GM18508 (cell line): ENCODE results near the gene RDX.

ENCODE experiments used
- ATAC-seq: cut with Tn5 transposase; IDR thresholded peaks from one replicate; pipeline ENCODE4 v1.9.1; 2021; ENCODE audit warnings: moderate number of reproducible peaks; ENCODE audit not compliant: insufficient read depth, unreplicated experiment

RDX gene

DNA sequence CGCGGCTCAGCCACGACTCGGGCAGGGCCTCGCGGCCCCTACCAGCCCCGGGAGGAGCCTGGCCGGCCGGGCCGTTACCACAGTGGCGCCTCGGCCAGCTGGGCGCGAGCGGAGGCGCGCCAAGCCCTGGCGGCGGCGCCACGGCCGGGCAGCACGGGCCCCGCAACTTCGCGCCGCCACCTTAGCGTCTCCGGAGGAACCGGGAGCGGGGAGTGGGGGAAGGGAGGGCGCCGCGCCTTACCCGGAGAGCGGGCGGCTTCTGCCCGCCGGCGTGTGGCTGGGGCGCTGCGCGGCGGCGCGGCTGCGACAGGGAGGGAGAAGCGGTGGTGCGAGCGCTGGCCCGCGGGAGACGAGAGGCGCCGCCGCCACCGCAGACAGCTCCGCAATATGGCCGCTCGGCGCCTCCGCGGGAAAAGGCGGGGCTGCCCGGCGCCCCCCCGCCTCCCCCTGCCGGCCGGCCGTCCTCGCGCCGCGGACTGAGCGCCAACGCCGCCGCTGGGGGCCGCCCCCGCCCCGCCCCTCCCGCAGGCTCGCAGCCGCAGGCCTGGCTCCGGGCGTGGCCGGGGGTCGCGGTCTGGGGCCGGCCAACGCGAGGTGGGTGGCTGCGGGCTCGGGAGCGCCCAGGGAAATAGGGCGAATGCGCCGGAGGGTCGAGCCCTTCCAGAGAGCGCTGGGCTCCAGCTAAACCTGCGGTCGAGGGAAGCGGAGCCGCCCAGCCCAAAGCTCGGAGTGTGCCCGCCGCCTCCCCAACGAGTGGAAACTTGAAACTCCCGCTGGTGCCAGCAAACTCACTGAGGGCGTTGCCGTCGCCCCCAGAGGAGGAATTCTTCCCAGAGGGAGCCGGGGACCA, at the start of gene RDX:
RDX (minus strand) TSS at position 389 of the 850 bp plus-strand sequence. CDS start 16,922 bp downstream, outside the sequence.
- ATAC-seq, result peak; percentile 39

DNA sequence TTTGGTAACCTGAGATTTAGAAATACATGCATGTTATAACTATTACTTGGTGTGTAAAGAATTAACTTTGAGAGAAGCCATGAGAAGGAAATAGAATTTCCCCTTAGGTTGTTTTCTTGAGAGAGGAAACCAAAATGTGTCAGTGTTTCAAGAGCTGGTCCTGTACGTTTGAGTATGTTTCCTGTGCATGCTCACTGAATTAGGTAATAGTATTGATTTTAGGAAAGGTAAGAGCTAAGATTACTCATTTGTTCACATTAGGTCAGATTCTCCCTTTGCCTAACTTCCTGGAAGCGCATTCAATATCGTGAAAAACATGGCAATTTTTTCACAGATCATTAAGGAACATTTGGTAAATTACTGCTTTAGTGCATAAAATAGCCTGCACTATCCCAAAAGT, 49.3 kb upstream of the RDX start:
- ATAC-seq, result no peak

DNA sequence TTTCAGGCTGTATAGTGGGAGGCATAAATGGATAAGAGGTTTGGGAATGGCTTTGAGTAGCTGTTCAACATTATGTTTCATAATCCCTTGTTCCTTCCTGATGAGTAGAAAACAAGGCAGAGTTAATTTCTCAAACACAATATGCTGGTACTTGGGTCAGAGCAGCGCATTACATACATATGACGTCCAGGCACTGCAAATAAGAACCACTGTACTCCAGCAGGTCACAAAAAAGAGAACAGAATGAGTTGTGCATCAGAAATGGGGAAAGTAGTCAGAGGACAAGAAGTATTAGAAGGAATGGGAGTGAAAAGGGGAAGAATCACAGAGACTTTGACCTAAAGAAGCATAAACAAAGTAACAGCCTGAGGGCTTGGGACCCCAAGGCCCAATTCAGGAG, 44.0 kb upstream of the RDX start:
- no peak for ATAC-seq

DNA sequence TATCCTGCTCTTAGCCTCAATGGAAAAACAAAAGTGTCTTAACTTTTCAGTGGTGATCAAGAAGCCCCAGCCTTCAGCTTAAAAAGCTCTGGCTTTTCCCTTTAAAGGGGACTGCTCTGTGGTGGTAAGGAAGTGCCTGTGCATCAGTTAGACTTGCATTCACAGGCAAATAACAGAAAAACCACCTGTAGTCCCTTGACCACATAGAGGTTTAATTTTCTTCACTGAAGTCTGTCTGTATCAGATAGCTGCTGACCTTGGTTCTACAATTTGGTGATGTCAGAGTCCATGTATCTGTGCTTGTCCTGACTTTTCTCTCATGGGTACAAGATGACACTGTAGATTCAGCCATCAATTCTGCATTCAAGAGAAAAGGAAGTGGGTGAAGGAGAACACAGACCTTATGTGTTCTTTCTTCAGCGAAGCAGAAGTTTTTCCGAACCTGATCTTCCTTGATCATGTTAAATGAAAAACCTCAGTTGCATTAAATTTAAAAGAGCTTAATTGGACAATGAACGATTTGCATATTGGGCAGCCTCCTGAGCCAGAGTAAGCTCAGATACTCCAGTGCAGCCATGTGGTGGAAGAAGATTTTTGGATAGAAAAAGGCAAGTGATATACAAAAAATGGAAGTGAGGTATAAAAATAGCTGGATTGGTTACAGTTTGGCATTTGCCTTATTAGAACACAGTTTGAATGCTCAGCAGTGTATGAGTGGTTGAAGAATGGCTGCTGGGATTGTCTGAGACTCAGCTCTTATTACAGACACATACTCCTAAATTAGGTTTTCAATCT, 43.2 kb upstream of the RDX start:
- no peak for ATAC-seq

DNA sequence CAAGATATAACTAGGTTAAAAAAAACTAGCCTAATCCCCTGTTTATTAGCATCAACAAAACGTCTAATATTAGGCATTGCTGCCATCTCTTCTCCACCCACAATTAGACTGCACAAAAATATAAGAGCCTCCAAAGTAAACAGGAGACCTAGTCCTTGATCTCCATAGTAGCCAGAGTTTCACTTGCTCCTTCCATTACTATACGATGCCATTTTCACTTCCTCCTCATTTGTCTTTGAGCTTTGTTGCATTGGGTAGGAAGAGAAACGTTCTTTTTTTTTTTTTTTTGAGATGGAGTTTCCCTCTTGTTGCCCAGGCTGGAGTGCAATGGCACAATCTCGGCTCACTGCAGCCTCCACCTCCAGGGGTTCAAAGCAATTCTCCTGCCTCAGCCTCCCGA, 42.3 kb upstream of the RDX start:
- no peak for ATAC-seq

DNA sequence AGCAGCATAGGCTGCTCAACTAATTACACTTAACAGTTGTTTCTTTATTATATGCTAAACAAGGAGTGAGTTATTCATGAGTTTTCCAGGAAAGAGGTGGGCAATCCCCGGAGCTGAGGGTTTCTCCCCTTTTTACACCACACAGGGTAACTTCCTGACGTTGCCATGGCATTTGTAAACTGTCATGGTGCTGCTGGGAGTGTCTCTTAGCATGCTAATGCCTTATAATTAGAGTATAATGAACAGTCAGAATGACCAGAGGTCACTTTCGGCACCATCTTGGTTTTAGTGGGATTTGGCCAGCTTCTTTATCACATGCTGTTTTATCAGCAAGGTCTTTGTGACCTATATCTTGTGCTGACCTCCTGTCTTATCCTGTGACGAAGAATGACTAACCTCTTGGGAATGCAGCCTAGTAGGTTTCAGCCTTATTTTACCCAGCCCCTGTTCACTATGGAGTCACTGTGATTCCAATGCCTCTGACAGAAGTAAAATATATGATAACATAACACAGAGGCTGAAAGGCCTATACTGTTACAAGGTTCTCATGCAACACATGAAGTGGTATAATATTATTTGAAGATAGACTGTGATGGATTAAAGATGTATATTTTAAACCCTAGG, 41.3 kb upstream of the RDX start:
- ATAC-seq, result no peak

DNA sequence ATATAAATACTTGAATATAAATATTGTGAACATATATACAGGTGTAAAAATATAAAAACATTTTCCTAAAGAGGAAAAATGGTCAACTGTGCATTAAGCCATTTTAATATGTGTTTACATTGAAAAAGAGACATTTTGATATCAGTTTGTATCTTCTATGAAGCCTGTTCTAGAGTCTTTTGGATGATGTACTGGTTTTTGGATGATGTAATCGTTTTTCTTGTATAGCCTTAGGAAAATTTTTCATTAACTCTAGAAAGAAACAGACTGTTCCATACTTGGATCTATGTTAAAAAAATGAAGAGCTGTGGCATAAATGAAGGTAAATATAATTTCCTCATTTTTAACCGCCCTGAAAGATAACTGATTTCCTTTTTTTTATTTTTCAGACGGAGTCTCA, 39.6 kb upstream of the RDX start:
- no peak for ATAC-seq

DNA sequence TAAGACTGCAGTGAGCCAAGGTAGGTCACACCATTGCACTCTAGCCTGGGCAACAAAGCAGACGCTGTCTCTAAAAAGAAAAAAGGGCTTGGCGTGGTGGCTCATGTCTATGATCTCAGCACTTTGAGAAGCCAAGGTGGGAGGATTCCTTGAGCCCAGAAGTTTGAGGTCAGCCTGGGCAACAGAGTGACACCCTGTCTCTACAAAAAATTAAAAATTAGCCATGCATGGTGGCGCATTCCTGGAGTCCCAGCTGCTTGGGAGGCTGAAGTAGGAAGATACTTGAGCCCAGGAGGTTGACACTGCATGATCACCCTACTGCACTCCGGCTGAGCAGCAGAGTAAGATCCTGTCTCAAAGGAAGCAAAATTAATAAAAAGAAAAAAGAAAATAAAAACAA, 38.9 kb upstream of the RDX start:
- no peak for ATAC-seq

DNA sequence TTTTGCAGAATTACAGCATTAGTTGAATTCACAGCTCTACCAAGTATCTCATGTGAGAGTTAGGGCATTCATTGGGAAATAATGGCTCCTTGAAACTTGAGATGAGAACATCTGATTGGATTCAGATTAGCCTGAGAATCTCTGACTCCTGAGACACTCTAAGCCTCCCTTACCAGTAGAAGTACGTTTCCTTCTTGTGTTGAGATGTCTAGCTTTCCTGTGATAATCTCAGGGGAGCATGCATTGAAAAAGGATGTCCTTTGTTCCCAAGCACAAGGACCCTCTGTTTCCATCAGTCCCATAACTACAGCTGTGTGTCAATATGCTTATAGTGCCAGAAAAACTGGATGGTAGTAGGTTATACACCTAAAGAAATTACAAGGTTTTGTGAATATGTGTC, 35.2 kb upstream of the RDX start:
- no peak for ATAC-seq

DNA sequence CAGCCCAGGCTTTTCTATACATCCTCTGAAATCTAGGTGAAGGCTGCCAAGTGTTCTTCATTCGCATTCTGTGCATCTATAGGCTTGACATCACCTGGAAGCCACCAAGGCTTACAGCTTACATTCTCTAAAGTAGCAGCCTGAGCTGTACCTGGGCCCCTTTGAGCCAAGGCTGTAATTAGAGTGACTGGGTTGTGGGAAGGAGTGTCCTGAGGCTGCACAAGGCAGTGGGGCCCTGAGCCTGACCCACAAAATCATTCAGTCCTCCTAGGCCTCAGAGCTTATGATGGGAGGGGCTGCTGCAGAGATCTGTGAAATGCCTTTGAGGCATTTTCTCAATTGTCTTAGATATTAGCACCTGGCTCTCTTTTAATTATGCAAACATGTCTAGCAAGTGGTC, 33.0 kb upstream of the RDX start:
- no peak for ATAC-seq

DNA sequence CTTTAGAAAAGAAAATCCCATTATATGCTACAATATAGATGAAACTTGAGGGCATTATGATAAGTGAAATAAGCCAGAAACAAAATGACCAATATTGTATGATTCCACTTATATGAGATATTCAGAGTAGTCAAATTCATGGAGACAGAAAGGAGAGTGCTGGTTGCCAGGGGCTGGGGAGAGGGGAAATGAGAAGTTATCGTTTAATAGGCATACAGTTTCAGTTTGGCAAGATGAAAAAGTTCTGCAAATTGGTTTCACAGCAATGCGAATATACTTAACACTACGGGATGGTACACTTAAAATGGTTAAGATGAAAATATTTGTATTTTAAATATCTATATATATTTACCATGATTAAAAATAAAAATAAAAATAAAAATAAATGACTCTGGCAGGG, 31.1 kb upstream of the RDX start:
- ATAC-seq, result no peak

DNA sequence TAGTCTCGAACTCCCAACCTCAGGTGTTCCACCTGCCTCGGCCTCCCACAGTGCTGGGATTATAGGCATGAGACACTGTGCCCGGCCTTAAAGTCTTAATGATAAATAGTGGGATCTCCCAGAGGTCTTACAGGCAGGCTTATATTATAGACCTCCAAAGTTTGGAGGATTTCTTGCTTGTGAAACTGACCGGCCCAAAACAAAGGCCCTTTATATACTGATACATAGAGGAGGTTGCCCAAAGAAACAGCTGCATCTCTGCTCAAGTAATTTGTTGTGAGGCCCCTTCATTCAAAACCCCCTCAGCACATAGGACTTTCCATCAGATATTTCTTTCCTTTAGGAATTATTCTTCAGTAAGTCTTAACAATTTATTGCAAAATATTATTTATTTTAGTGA, 27.4 kb upstream of the RDX start:
- no peak for ATAC-seq

DNA sequence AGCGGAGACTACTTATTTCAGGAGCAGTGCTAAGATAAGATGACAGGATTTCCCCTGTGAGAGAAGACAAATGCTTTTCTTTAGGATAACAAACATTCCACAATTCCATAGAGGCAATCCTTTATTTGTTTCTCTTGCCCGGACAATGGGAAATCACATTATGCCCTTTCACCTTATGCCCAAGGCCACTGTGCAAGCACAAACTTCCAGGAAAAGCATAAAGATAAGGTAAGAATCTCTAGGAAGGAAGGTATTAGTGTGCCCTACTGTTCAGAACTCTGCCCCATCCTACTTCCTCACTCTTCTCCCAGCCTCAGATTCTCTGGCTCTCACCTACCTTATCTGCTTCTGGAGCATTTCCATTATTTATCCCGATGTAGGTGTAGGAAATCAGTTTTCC, 23.1 kb upstream of the RDX start:
- ATAC-seq, result no peak

DNA sequence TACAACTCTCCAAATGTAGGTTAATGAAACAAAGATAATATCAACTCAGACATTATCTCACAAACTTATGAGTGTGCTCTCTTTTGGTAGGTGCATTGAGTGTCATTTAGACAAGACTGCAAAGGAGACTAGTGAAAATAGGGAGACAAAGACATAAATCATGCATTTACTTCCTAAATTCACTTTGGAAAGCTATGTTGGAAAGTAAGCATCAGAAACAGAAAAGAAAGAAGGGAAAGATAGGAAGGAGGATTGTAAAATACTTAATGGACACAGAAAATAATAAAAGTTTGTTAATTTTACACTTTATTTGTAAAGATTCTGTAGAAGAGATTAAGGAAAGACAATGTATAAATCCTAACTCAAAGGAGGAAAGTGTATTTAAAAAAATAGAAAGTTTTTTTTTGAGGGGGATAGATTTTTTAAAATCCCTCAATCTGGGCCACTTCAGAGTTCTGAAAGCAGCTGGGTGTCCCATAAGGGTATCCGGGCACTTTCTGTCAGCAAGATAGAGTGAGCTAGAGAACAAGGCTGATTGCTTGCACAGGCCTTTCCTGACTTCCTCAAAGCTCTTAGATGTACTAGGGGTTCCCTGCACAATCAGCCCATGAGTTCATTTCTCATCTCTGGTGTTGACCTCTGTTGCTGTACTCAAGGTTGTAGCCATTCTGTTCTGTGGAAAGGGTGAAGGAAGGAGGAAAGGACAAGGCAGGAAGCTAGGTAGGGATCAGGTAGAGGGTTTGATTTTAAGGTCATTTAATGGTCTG, 22.4 kb upstream of the RDX start:
- ATAC-seq, result no peak

DNA sequence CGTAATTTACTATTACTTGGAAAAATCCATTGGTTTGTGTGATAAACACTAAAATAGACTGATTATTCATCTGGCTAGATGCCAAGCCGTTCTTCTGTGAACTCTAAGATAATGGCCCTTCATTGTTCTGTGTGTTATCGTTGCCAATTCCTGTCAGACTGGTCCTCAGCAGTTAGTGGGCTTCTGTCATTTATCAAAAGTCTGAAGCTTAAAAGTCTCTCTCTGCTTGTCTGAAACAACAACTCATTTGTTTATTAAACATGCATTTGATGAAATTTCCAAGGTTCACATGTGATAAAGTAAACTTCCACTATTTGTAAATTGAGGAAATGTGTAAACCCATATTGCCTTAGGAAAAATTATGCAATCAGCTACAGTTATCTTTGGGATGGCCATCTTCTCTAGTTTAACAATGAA, 21.1 kb upstream of the RDX start:
- ATAC-seq, result no peak

DNA sequence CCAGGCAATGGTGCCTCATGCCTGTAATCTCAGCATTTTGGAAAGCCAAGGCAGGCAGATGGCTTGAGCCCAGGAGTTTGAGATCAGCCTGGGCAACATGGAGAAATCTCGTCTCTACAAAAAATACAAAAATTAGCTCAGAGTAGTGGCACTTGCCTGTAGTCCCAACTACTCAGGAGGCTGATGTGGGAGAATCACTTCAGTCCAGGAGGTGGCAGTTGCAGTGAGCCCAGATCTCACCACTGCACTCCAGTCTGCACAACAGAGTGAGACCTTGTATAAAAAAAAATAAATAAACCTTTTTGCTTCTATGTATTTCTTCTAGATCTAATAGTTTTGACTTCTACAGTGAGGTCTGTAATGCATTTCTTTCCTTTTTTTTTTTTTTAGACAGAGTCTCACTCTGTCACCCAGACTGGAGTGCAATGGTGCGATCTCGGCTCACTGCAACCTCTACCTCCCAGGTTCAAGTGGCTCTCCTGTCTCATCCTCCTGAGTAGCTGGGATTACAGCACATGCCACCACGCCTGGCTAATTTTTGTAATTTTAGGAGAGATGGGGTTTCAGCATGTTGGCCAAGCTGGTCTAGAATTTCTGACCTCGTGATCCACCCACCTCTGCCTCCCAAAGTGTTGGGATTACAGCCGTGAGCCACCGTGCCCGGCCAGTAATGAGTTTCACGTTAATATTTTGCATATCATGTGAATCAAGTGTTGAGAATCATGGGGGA, 18.1 kb upstream of the RDX start:
- ATAC-seq, result no peak

DNA sequence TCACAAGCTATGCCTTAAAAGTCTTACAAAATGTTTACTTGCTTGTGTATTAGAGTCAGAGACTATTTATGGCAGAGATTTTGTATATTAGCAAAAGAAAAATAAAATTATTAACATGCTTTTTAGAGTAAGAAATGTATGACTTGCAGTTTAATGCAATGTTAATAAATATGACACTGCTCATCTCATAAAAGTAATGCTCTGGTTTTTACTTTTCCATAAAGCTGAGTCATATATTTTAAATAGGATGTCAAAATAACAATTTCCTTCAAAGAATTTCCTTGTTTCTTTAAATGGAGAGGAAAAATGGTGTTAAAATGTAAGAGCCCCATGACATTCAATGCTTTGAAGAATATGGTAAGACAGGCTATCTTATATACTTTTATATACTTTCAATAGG, 16.3 kb upstream of the RDX start:
- ATAC-seq, result no peak

DNA sequence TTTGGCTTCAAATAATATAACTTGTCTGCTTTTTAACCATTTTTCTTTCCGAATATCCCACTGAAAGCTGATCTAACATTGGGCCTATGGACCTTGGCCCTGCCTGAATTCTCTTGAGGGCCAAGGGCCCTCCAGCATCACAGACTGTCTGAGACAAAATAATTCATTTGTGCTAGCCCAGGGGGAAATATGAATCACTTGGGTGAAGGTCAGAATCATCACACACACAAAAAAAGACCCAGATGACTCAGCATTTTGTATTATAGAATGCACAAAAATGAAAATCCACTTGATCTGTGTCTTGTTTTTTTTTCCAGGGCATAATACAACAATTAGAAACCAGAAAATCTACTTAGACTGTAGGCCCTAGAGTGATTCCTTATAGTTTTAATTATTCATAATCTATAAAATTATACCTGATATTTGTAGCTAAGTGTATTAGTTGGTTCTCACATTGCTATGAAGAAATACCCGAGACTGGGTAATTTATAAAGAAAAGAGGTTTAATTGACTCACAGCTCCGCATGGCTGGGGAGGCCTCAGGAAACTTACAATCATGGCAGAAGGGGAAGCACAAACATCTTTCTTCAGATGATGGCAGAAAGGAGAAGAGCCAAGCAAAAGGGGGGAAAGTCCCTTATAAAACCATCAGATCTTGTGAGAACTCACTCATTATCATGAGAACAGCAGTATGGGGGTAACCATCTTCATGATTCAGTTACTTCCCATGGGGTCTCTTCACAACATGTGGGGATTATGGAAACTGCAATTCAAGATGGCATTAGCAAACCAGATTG, 15.6 kb upstream of the RDX start:
- ATAC-seq, result peak; percentile 45

DNA sequence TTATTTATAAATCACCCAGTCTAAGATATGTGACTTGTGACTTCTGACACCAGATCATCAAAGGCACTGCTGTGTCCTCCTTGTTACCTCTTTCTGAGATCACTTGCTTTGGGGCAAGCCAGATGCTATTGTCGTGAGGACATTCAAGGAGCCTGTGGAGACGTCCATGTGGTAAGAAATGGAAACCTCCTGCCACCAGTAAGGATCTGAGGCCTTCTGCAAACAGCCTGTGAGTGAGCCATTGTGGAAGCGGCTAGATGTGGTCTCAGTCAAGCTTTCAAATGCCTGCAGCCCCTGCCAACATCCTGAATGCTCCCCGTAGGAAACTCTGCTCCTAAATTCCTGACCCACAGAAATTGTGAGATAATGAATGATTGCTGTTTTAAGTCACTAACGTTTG, 11.7 kb upstream of the RDX start:
- no peak for ATAC-seq
